RKO (cell line): Measurements from ENCODE around the gene ITGB1.
A peak's percentile ranks its signal among the peaks of the same experiment; 100 is the strongest.
"Not testable (repeated sequence)": the region's sequence is repeated elsewhere in the genome, so short reads cannot be mapped to it uniquely, and the experiment has no call there.

ENCODE experiments used
- DNase-seq: peaks from one replicate; pipeline ENCODE4 v3.0.0-alpha.2; 2016; ENCODE audit warnings: low spot score

ITGB1 gene

GRCh38 chr10:32958085-32959005 is at the start of gene ITGB1:
TSS of gene ITGB1 (minus strand) at chr10:32958230. CDS start at chr10:32935558, 22,672 bp downstream.
- peak; percentile 95 for DNase-seq

GRCh38 chr10:33006342-33006887 is 48.4 kb upstream of the ITGB1 start:
- DNase-seq = peak; percentile 53

- peak; percentile 100 for DNase-seq
These were observed 47.6 kb upstream of the ITGB1 start for GRCh38 chr10:33005322-33006301.

- DNase-seq = no peak
These were observed 44.0 kb upstream of the ITGB1 start for GRCh38 chr10:33001908-33002492.

GRCh38 chr10:32998060-32998581 is 40.1 kb upstream of the ITGB1 start:
- not testable (repeated sequence) for DNase-seq

DNA sequence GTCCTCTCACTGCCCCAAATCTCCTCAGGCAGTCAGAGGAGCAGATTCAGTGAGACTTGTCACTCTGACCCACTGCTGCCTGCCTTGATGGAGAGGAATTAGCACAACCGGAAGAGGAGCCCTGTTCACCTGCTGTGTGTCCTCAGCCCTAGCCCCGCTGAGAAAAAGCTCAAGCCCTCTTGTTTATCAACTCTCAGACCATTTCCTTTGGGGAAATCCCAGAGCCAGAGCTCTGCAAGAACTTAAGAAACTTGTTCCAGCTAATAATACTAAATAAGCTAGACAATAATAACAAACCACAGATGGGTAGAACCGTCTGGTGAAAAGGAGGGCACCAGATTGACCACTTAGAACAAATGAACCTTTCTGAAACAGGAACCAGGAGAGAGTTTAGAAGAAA is 37.7 kb upstream of the ITGB1 start:
- DNase-seq = no peak

GRCh38 chr10:32995066-32995622 is 37.1 kb upstream of the ITGB1 start:
- DNase-seq = no peak

GRCh38 chr10:32994632-32995031 is 36.6 kb upstream of the ITGB1 start:
- not testable (repeated sequence) for DNase-seq

- not testable (repeated sequence) for DNase-seq
These were observed 34.3 kb upstream of the ITGB1 start for GRCh38 chr10:32992310-32992709.

GRCh38 chr10:32990811-32991210 is 32.8 kb upstream of the ITGB1 start:
- peak; percentile 60 for DNase-seq

DNA sequence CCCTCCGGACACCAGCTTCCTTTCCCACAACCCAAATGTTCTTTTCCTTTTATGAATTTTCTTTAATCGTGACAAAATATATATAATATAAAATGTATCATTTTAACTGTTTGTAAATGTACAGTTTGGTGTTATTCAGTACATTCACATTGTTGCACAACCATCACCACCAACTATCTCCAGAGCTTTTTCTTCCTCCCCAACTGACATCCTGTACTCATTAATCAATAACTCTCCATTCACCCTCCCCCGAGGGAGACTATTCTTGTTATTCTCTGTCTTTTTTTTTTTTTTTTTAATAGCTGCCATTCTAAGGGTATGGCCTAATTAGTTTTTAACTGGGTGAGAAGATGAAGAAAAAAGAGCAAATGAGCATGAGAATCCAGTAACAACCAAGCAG is 30.6 kb upstream of the ITGB1 start:
- DNase-seq = no peak

GRCh38 chr10:32987172-32987571 is 29.1 kb upstream of the ITGB1 start:
- DNase-seq = no peak

GRCh38 chr10:32985775-32986350 is 27.8 kb upstream of the ITGB1 start:
- peak; percentile 97 for DNase-seq

DNA sequence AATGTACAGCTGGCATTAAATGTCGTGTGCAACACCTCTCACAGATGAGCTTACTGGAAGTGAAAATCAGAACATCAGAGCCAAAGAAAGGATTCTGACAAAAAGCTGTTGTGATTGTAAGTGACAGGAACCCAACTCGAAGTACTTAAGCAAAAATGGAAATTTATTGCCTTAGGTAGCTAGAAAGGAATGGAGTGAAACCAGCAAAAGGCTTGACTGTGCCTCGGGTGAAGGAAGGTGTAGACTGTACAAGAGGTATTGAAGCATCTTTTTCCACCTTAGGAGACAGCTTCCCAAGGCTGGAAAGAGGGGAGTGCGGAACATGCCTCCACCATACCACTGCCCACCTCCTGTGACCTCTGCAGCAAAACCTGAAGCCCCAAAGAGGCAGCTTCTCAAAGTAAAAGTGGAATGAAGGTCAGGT is 27.3 kb upstream of the ITGB1 start:
- DNase-seq = no peak

GRCh38 chr10:32984003-32984600 is 26.1 kb upstream of the ITGB1 start:
- peak; percentile 45 for DNase-seq

GRCh38 chr10:32982911-32983909 is 25.2 kb upstream of the ITGB1 start:
- DNase-seq = peak; percentile 99

DNA sequence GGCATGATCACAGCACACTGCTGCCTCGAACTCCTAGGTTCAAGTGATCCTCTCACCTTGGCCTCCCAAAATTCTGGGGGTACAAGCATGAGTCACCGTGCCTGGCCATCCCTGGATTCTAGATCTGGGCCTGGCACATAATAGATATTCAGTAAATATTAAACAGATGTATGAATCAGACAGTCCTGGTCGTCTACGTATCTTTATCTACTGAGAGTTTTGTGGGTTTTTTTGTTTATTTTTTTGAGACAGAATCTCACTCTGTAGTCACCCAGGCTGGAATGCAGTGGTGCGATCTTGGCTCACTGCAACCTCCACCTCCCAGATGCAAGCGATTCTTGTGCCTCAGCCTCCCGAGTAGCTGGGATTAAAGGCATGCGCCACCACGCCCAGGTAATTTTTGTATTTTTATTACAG is 24.3 kb upstream of the ITGB1 start:
- DNase-seq = peak; percentile 98

DNA sequence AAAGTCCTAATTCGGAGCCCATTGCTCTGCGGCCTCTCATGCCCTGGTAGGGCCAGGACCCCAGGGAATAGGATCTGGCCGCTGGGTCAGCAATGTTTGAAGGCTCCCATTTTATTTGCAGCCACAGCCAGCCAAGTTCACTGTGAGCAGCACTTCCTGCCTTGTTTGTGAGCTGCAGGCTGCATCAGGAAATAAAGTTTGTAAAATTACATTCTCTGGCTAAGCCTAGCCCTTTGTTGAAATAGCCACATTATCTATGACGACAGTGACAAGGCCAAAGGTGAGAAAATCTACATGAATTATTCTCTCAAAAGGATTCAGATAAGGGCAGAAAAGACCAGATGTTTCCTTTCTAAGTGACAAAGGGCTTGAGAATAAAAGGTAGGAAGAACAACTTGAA is 23.7 kb upstream of the ITGB1 start:
- peak; percentile 86 for DNase-seq
